ENCODE results near the gene PPIL1. TPM values are rescaled to one million over a fixed set of nuclear protein-coding genes. Genes with fewer than 3 reads are reported as not detected.

Gene PPIL1
- total and polyA plus RNA-seq, 2 of the 13 experiments (the other 11 are each of a cell fraction or from before 2014, with no cell fraction given): 74.2 to 144 TPM

DNA sequence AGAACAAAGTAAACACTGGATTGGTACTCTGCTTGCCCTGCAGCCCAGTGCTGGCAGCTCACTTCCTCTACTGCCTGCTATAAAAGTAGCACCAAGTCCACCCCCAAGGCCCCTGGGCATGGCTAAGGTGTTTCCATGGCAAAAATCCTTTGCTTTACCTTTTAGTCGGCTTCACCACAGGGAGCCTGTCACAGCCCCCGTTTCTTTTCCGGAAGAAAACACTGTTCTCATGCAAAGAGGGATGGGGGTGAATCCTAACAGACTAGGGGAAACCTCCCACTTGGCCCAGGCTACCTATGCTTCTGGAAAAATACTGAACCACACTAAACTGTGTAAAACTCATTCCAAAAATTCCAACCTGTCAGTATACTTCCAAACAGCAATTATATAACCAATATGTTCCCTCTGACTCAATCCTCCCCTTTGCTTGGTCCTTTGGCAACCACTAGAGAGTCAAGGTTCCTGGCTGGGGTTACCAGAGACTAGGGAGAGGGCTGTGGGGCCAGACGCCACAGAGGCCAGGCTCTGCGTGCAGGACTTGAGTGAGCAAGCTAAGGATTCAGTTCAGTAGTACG lies 16.1 kb downstream of the PPIL1 start (continued):
- TF ChIP-seq BCL6 (CRISPR knock-in tag; IDR thresholded peaks at IDR 0.05): 0 out of 2 replicates have a peak, but pooled peaks have one; percentile 35
- TF ChIP-seq MED13 (CRISPR knock-in tag; IDR thresholded peaks at IDR 0.05): no peak
- TF ChIP-seq ZBED4 (CRISPR knock-in tag; IDR thresholded peaks at IDR 0.05; ENCODE audit: borderline replicate concordance): no peak
- TF ChIP-seq ZNF558 (CRISPR knock-in tag; IDR thresholded peaks at IDR 0.05; ENCODE audit: borderline replicate concordance): no peak
- no peak for TF ChIP-seq ZNF530 (CRISPR knock-in tag; IDR thresholded peaks at IDR 0.05; ENCODE audit: low read depth)
- no peak for TF ChIP-seq ONECUT2 (CRISPR knock-in tag; IDR thresholded peaks at IDR 0.05)

- no peak overlapping the region for H3K4me2 ChIP-seq (ENCODE audit: low read depth, low read length)
Observed at GRCh38 chr6:36857325-36857724, 17.3 kb downstream of the PPIL1 start.

More at GRCh38 chr6:36857325-36857724, 17.3 kb downstream of the PPIL1 start:
- Histone ChIP-seq H3K9me3 (ENCODE audit: low read length) (no peaks in the 10 kb centered on the region), H4K20me1 (ENCODE audit: insufficient read depth, low read length) (no peaks in the 10 kb centered on the region), H3K36me3 (replicated peaks in 1 of 2; ENCODE audit: control insufficient read depth in 1 of 2, insufficient read depth in 2 of 2, low read length in 2 of 2) (peaks cover 21 to 76% of the 10 kb centered on the region in 2 experiments), H3K4me1 (ENCODE audit: insufficient read depth, low read length) (peaks cover 26% of the 10 kb centered on the region), H3K79me2 (ENCODE audit: insufficient read depth, low read length) (peaks cover 21% of the 10 kb centered on the region), H3K9ac (ENCODE audit: insufficient read depth, low read depth, low read length) (no peak overlapping the region), H2AFZ (ENCODE audit: low read length) (no peak overlapping the region), H3K27ac (ENCODE audit: extremely low read length, insufficient read depth, low read length) (no peak overlapping the region), H3K27me3 (ENCODE audit: control insufficient read depth in 1 of 2, insufficient read depth in 2 of 2, low read length in 2 of 2) (no peaks in the 10 kb centered on the region), H3K4me3 (replicated peaks in 1 of 3; ENCODE audit: insufficient read depth in 1 of 3, low read depth in 2 of 3, low read length in 3 of 3) (no peak overlapping the region)
- intact Hi-C loops (cut with micrococcal nuclease; ENCODE audit: unreplicated experiment): loop anchor here (10.0 kb wide), 1 partner anchor 233 kb away; no protein-coding TSS in a partner anchor
- in situ Hi-C loops (cut with HindIII; ENCODE audit: extremely low pct_ligation_motif_present, low pct_unique_long_range_greater_than_20kb): no loop called here
- FAIRE-seq: no peak
- TF ChIP-seq ZBTB44 (CRISPR knock-in tag; IDR thresholded peaks at IDR 0.05) (no peak), ZNF121 (CRISPR knock-in tag; IDR thresholded peaks at IDR 0.05) (peak; percentile 79)
- POLR2A ChIA-PET: no interaction called here
- 97% methylated on average over 4 of the region's 4 CpGs for WGBS (ENCODE audit: low lambda C conversion rate)
- no peak for DNase-seq (ENCODE audit: low spot score)
- no peak for ATAC-seq
- CTCF ChIA-PET (ENCODE audit: low intra/inter-chr PET ratio, low total read pairs): no interaction called here
- no TSS peak for BruUV-seq (replicated peaks)

Data from HepG2 (cell line).